ENCODE data around the gene ATIC.

The ATIC gene

DNA sequence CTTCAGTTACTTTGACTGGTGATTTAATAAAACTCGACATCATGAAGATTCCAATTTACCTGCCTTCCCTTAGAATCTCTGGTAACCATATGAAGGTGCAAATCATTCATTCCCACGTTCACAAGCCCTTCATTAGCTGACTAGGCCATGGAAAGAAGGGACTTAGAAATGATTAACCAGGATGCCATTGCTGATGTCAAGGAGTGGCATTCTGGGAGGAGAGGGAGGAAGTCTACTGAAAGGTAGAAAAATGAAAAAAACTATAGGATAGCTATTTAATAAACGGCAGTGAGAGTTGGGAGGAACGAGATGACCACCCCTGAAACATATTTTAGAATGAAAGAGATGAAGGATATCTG is 1.4 kb downstream of the ATIC start:
- TF ChIP-seq, protein P1, sequence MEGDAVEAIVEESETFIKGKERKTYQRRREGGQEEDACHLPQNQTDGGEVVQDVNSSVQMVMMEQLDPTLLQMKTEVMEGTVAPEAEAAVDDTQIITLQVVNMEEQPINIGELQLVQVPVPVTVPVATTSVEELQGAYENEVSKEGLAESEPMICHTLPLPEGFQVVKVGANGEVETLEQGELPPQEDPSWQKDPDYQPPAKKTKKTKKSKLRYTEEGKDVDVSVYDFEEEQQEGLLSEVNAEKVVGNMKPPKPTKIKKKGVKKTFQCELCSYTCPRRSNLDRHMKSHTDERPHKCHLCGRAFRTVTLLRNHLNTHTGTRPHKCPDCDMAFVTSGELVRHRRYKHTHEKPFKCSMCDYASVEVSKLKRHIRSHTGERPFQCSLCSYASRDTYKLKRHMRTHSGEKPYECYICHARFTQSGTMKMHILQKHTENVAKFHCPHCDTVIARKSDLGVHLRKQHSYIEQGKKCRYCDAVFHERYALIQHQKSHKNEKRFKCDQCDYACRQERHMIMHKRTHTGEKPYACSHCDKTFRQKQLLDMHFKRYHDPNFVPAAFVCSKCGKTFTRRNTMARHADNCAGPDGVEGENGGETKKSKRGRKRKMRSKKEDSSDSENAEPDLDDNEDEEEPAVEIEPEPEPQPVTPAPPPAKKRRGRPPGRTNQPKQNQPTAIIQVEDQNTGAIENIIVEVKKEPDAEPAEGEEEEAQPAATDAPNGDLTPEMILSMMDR (IDR thresholded peaks at IDR 0.05; ENCODE audit: borderline replicate concordance, control extremely low read depth, extremely low read depth, insufficient read depth, missing control alignments) = no peak
- no peak for DNase-seq (ENCODE audit: low spot score)
- in situ Hi-C loops (cut with MboI; ENCODE audit: low sequenced_read_pairs, unreplicated experiment) = no loop called here

GRCh38 chr2:215314896-215315295 is 3.0 kb downstream of the ATIC start:
- in situ Hi-C loops (cut with MboI; ENCODE audit: low sequenced_read_pairs, unreplicated experiment) = no loop called here
- TF ChIP-seq, protein P1 (IDR thresholded peaks at IDR 0.05; ENCODE audit: borderline replicate concordance, control extremely low read depth, extremely low read depth, insufficient read depth, missing control alignments) = no peak
- DNase-seq (ENCODE audit: low spot score) = no peak

DNA sequence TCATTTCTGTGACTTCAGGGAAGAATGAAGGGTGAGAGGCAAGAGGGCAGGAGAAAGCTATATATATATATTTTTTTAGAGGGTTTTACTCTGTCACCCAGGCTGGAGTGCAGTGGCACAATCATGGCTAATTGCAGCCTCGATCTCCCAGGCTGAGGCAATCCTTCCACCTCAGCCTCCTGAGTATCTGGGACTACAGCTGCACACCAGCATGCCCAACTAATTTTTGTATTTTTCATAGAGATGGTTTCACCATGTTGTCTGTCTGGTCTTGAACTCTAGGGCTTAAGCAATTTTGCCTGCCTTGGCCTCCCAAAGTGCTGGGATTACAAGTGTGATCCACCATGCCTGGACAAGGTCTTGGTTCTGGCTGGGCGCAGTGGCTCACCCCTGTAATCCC is 3.4 kb downstream of the ATIC start:
- TF ChIP-seq, protein P1 (IDR thresholded peaks at IDR 0.05; ENCODE audit: borderline replicate concordance, control extremely low read depth, extremely low read depth, insufficient read depth, missing control alignments) = no peak
- in situ Hi-C loops (cut with MboI; ENCODE audit: low sequenced_read_pairs, unreplicated experiment) = no loop called here
- no peak for DNase-seq (ENCODE audit: low spot score)

GRCh38 chr2:215316336-215316735 is 4.5 kb downstream of the ATIC start:
- in situ Hi-C loops (cut with MboI; ENCODE audit: low sequenced_read_pairs, unreplicated experiment) = no loop called here
- no peak for DNase-seq (ENCODE audit: low spot score)
- TF ChIP-seq, protein P1 (IDR thresholded peaks at IDR 0.05; ENCODE audit: borderline replicate concordance, control extremely low read depth, extremely low read depth, insufficient read depth, missing control alignments) = no peak

- TF ChIP-seq, protein P1 (IDR thresholded peaks at IDR 0.05; ENCODE audit: borderline replicate concordance, control extremely low read depth, extremely low read depth, insufficient read depth, missing control alignments) = no peak
- in situ Hi-C loops (cut with MboI; ENCODE audit: low sequenced_read_pairs, unreplicated experiment) = no loop called here
- no peak for DNase-seq (ENCODE audit: low spot score)
These were observed 7.6 kb downstream of the ATIC start for GRCh38 chr2:215319500-215319899.

DNA sequence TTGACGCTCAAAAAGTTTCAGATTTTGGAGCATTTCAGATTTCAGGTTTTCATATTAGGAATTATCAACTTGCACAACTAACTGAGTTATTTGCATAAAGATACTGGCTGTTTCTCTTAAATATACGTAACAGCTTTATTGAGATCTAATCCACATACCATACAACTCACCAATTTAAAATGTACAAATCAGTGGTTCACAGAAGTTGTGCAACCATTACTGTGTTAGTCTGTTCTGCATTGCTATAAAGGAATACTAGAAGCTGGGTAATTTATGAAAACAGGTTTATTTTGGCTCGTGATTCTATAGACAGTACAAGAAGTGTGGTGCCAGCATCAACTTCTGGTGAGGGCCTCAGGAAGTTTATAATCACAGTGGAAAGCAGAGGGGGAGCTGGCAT is 8.2 kb downstream of the ATIC start:
- in situ Hi-C loops (cut with MboI; ENCODE audit: low sequenced_read_pairs, unreplicated experiment) = no loop called here

More for the DNA sequence above, 8.2 kb downstream of the ATIC start:
- TF ChIP-seq, protein P1 (IDR thresholded peaks at IDR 0.05; ENCODE audit: borderline replicate concordance, control extremely low read depth, extremely low read depth, insufficient read depth, missing control alignments) = no peak
- no peak for DNase-seq (ENCODE audit: low spot score)

Measured in GM13976 (cell line).